Peyer's patch (tissue), 4 donors: ENCODE measurements around the gene PHPT1.

Experiments used
- POLR2A ChIP-seq, 2 donors: fragments of 450-650 bp; IDR thresholded peaks; one replicate each; pipeline ENCODE4 v1.5.1; 2017; ENCODE audit warnings: antibody characterized with exemption in 2 of 2, mild to moderate bottlenecking in 2 of 2, moderate library complexity in 2 of 2
- TF ChIP-seq, protein P1 (sequence below), 6 experiments: fragments of 450-650 bp in 4 of 6; fragments of 200-600 bp in 2 of 6; sonication (generic) in 1 of 6; IDR thresholded peaks; one replicate each; pipeline ENCODE4 v1.5.1; 2017 to 2019; ENCODE audit warnings: antibody characterized with exemption in 6 of 6, mild to moderate bottlenecking in 3 of 6, moderate library complexity in 1 of 6

DNA sequence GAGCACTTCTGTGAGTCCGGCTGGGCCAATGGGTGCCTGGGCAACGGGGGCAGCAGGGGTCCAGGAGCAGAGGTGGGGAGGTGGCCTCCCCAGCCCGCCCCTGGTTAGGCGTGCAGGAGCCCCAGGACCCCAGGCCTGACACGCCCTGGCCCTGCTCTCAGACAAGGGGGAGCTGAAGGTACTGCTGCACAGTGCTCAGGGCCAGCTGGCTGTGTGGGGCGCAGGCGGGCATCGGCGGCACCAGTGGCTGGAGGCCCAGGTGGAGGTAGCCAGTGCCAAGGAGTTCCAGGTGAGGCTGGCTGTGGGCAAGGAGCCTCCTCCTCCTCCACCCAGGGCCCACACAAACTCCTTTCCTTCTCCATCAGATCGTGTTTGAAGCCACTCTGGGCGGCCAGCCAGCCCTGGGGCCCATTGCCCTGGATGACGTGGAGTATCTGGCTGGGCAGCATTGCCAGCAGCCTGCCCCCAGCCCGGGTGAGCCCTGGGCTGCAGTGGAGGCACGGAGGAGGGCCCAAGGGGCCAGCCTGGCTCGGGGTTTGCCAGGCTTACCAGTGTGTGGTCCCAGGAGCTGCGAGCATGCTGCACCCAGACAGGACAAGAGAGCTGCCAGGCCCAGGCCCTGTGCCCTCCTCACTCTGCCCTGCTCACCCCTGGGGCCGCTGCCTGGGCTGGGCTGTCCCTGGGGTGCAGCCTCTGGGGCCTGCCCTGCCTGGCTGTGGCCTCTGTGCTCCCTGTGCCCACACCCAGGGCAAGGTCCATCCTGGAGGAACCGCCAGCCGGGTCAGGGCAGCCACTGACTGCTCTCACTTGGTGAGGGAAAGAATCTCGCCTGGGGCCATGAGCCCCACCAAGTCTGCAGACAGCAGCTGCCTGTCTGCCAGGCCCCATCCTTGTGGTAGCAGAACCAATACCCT lies 9.9 kb downstream of the PHPT1 start:
- TF ChIP-seq, protein P1, sequence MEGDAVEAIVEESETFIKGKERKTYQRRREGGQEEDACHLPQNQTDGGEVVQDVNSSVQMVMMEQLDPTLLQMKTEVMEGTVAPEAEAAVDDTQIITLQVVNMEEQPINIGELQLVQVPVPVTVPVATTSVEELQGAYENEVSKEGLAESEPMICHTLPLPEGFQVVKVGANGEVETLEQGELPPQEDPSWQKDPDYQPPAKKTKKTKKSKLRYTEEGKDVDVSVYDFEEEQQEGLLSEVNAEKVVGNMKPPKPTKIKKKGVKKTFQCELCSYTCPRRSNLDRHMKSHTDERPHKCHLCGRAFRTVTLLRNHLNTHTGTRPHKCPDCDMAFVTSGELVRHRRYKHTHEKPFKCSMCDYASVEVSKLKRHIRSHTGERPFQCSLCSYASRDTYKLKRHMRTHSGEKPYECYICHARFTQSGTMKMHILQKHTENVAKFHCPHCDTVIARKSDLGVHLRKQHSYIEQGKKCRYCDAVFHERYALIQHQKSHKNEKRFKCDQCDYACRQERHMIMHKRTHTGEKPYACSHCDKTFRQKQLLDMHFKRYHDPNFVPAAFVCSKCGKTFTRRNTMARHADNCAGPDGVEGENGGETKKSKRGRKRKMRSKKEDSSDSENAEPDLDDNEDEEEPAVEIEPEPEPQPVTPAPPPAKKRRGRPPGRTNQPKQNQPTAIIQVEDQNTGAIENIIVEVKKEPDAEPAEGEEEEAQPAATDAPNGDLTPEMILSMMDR (IDR thresholded peaks at IDR 0.05), result no peak
- peak in 1 of 2 donors; percentile 71 for TF ChIP-seq POLR2A (IDR thresholded peaks at IDR 0.05)
